NB4 (cell line): ENCODE results near the gene TMEM87B.

Experiments
- POLR2A ChIP-seq: IDR thresholded peaks from 2 replicates; pipeline ENCODE4 v1.6.1; 2011; ENCODE audit warnings: mild to moderate bottlenecking; ENCODE audit not compliant: insufficient read length; ENCODE audit errors: extremely low read depth
- TF ChIP-seq, protein P1 (sequence below): IDR thresholded peaks from one replicate; pipeline ENCODE4 v1.5.1; 2012; ENCODE audit warnings: low read depth, low read length
- TF ChIP-seq, protein P2 (sequence below): IDR thresholded peaks from 2 replicates; pipeline ENCODE4 v1.6.1; 2011; ENCODE audit warnings: low read depth, low read length

- TF ChIP-seq, protein P1, sequence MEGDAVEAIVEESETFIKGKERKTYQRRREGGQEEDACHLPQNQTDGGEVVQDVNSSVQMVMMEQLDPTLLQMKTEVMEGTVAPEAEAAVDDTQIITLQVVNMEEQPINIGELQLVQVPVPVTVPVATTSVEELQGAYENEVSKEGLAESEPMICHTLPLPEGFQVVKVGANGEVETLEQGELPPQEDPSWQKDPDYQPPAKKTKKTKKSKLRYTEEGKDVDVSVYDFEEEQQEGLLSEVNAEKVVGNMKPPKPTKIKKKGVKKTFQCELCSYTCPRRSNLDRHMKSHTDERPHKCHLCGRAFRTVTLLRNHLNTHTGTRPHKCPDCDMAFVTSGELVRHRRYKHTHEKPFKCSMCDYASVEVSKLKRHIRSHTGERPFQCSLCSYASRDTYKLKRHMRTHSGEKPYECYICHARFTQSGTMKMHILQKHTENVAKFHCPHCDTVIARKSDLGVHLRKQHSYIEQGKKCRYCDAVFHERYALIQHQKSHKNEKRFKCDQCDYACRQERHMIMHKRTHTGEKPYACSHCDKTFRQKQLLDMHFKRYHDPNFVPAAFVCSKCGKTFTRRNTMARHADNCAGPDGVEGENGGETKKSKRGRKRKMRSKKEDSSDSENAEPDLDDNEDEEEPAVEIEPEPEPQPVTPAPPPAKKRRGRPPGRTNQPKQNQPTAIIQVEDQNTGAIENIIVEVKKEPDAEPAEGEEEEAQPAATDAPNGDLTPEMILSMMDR, result no peak
- TF ChIP-seq, protein P2, sequence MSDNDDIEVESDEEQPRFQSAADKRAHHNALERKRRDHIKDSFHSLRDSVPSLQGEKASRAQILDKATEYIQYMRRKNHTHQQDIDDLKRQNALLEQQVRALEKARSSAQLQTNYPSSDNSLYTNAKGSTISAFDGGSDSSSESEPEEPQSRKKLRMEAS, result no peak
- peak; percentile 35 for TF ChIP-seq POLR2A
These were observed 909 bp downstream of the TMEM87B start for GRCh38 chr2:112055730-112056625.
